ENCODE data around the gene RMND5A. TPM values are rescaled to one million over a fixed set of nuclear protein-coding genes. Genes with fewer than 3 reads are reported as not detected.
"Not testable (repeated sequence)": the region's sequence is repeated elsewhere in the genome, so short reads cannot be mapped to it uniquely, and the experiment has no call there.

RMND5A gene
- total RNA-seq, 2 experiments from 2014 or later, result 34.4 to 35.2 TPM

GRCh38 chr2:86695053-86695691 is 24.9 kb upstream of the RMND5A start:
- DNase-seq (no peak), ATAC-seq (no peak)
- CTCF ChIA-PET, result no interaction called here
- no peak overlapping the region for H3K4me3 Mint-ChIP-seq
- no peaks in the 10 kb centered on the region for H3K27me3 Mint-ChIP-seq (ENCODE audit: low read depth)
- peaks cover 9% of the 10 kb centered on the region for H3K36me3 Mint-ChIP-seq (ENCODE audit: low read depth)
- POLR2A ChIA-PET, result no interaction called here
- peaks cover 8% of the 10 kb centered on the region for H3K4me1 Mint-ChIP-seq (ENCODE audit: low read depth)
- H3K9me3 Mint-ChIP-seq (ENCODE audit: insufficient read depth), result peaks cover 35% of the 10 kb centered on the region
- H3K27ac Mint-ChIP-seq, result no peak overlapping the region

- H3K4me3 Mint-ChIP-seq, result no peak overlapping the region
- no peak for ATAC-seq
- no peak overlapping the region for H3K27ac Mint-ChIP-seq
- peaks cover 9% of the 10 kb centered on the region for H3K36me3 Mint-ChIP-seq (ENCODE audit: low read depth)
- ChIA-PET POLR2A (no interaction called here), CTCF (no interaction called here)
- DNase-seq, result no peak
- peaks cover 24% of the 10 kb centered on the region for H3K9me3 Mint-ChIP-seq (ENCODE audit: insufficient read depth)
- peaks cover 8% of the 10 kb centered on the region for H3K4me1 Mint-ChIP-seq (ENCODE audit: low read depth)
- no peaks in the 10 kb centered on the region for H3K27me3 Mint-ChIP-seq (ENCODE audit: low read depth)
These were observed 22.5 kb upstream of the RMND5A start for GRCh38 chr2:86697551-86698104.

- Mint-ChIP-seq H3K9me3 (ENCODE audit: insufficient read depth) (peaks cover 2% of the 10 kb centered on the region), H3K4me1 (ENCODE audit: low read depth) (peaks cover 8% of the 10 kb centered on the region), H3K4me3 (no peak overlapping the region), H3K36me3 (ENCODE audit: low read depth) (peaks cover under 1% of the 10 kb centered on the region), H3K27ac (no peak overlapping the region), H3K27me3 (ENCODE audit: low read depth) (no peaks in the 10 kb centered on the region)
- ATAC-seq (no peak), DNase-seq (no peak)
- ChIA-PET POLR2A (no interaction called here), CTCF (no interaction called here)
These were observed 19.4 kb upstream of the RMND5A start for GRCh38 chr2:86700690-86701089.

GRCh38 chr2:86703704-86704361 is 16.3 kb upstream of the RMND5A start:
- ATAC-seq, result no peak
- CTCF ChIA-PET, result interaction anchor here (1.2 kb wide), 1 partner anchor 13 kb away, joined by 4 read pairs; no protein-coding TSS in a partner anchor
- POLR2A ChIA-PET, result interaction anchor here (0.6 kb wide), 1 partner anchor 313 kb away, joined by 9 read pairs; no protein-coding TSS in a partner anchor

GRCh38 chr2:86704459-86704971 is 15.6 kb upstream of the RMND5A start:
- ATAC-seq (no peak), DNase-seq (no peak)
- peaks cover 1% of the 10 kb centered on the region for H3K36me3 Mint-ChIP-seq (ENCODE audit: low read depth)
- CTCF ChIA-PET, result interaction anchor here (1.2 kb wide), 1 partner anchor 14 kb away, joined by 4 read pairs; no protein-coding TSS in a partner anchor
- POLR2A ChIA-PET, result no interaction called here
- H3K4me1 Mint-ChIP-seq (ENCODE audit: low read depth), result no peaks in the 10 kb centered on the region
- no peaks in the 10 kb centered on the region for H3K27me3 Mint-ChIP-seq (ENCODE audit: low read depth)
- H3K9me3 Mint-ChIP-seq (ENCODE audit: insufficient read depth), result no peaks in the 10 kb centered on the region
- no peak overlapping the region for H3K27ac Mint-ChIP-seq
- H3K4me3 Mint-ChIP-seq, result no peak overlapping the region

More at GRCh38 chr2:86703704-86704361, 16.3 kb upstream of the RMND5A start:
- H3K9me3 Mint-ChIP-seq (ENCODE audit: insufficient read depth), result no peaks in the 10 kb centered on the region
- H3K4me3 Mint-ChIP-seq, result no peak overlapping the region
- peaks cover 1% of the 10 kb centered on the region for H3K36me3 Mint-ChIP-seq (ENCODE audit: low read depth)
- no peak overlapping the region for H3K27ac Mint-ChIP-seq
- H3K4me1 Mint-ChIP-seq (ENCODE audit: low read depth), result no peaks in the 10 kb centered on the region
- DNase-seq, result no peak
- H3K27me3 Mint-ChIP-seq (ENCODE audit: low read depth), result no peaks in the 10 kb centered on the region

- peaks cover 4% of the 10 kb centered on the region for H3K9me3 Mint-ChIP-seq (ENCODE audit: insufficient read depth)
- H3K4me3 Mint-ChIP-seq, result no peak overlapping the region
- H3K4me1 Mint-ChIP-seq (ENCODE audit: low read depth), result no peaks in the 10 kb centered on the region
- DNase-seq (no peak), ATAC-seq (no peak)
- ChIA-PET CTCF (no interaction called here), POLR2A (no interaction called here)
- H3K36me3 Mint-ChIP-seq (ENCODE audit: low read depth), result peaks cover 1% of the 10 kb centered on the region
- no peaks in the 10 kb centered on the region for H3K27me3 Mint-ChIP-seq (ENCODE audit: low read depth)
- H3K27ac Mint-ChIP-seq, result no peak overlapping the region
These were observed 13.9 kb upstream of the RMND5A start for GRCh38 chr2:86706220-86706619.

- no peak for ATAC-seq
- CTCF ChIA-PET, result no interaction called here
- Mint-ChIP-seq H3K36me3 (ENCODE audit: low read depth) (peaks cover 1% of the 10 kb centered on the region), H3K27ac (no peak overlapping the region), H3K4me3 (no peak overlapping the region), H3K27me3 (ENCODE audit: low read depth) (no peaks in the 10 kb centered on the region), H3K4me1 (ENCODE audit: low read depth) (no peaks in the 10 kb centered on the region), H3K9me3 (ENCODE audit: insufficient read depth) (peaks cover 4% of the 10 kb centered on the region)
- POLR2A ChIA-PET, result no interaction called here
- no peak for DNase-seq
These were observed 13.2 kb upstream of the RMND5A start for GRCh38 chr2:86706935-86707334.

- H3K27me3 Mint-ChIP-seq (ENCODE audit: low read depth); POLR2A ChIA-PET; H3K4me3 Mint-ChIP-seq; ATAC-seq; CTCF ChIA-PET; DNase-seq; H3K9me3 Mint-ChIP-seq (ENCODE audit: insufficient read depth); H3K36me3 Mint-ChIP-seq (ENCODE audit: low read depth); H3K4me1 Mint-ChIP-seq (ENCODE audit: low read depth); H3K27ac Mint-ChIP-seq: not testable (repeated sequence)
These were observed 12.0 kb upstream of the RMND5A start for GRCh38 chr2:86708126-86708525.

- not testable (repeated sequence) for ATAC-seq
These were observed 5.4 kb upstream of the RMND5A start for GRCh38 chr2:86714579-86715173.

GRCh38 chr2:86719263-86719636 is 841 bp upstream of the RMND5A start:
- H3K36me3 Mint-ChIP-seq (ENCODE audit: low read depth); H3K27ac Mint-ChIP-seq; DNase-seq; CTCF ChIA-PET; H3K9me3 Mint-ChIP-seq (ENCODE audit: insufficient read depth); POLR2A ChIA-PET; H3K27me3 Mint-ChIP-seq (ENCODE audit: low read depth); H3K4me1 Mint-ChIP-seq (ENCODE audit: low read depth): not testable (repeated sequence)
- H3K4me3 Mint-ChIP-seq, result peak overlapping the region; percentile 64
- peak; percentile 14 for ATAC-seq

More at GRCh38 chr2:86714579-86715173, 5.4 kb upstream of the RMND5A start:
- CTCF ChIA-PET; H3K36me3 Mint-ChIP-seq (ENCODE audit: low read depth); POLR2A ChIA-PET; H3K4me1 Mint-ChIP-seq (ENCODE audit: low read depth); H3K9me3 Mint-ChIP-seq (ENCODE audit: insufficient read depth); H3K27me3 Mint-ChIP-seq (ENCODE audit: low read depth); H3K27ac Mint-ChIP-seq; DNase-seq; H3K4me3 Mint-ChIP-seq: not testable (repeated sequence)

GRCh38 chr2:86720540-86721320 is 639 bp downstream of the RMND5A start:
- CTCF ChIA-PET; H3K36me3 Mint-ChIP-seq (ENCODE audit: low read depth); H3K27me3 Mint-ChIP-seq (ENCODE audit: low read depth); H3K9me3 Mint-ChIP-seq (ENCODE audit: insufficient read depth); H3K4me1 Mint-ChIP-seq (ENCODE audit: low read depth): not testable (repeated sequence)
- peak; percentile 64 for DNase-seq
- peak; percentile 28 for ATAC-seq
- Mint-ChIP-seq H3K4me3 (peak overlapping the region; percentile 82), H3K27ac (peak overlapping the region; percentile 87)
- POLR2A ChIA-PET, result interaction anchor here (0.6 kb wide), 1 partner anchor 94 kb away, joined by 3 read pairs; no protein-coding TSS in a partner anchor

Measured in activated CD8-positive, alpha-beta T cell treated with anti-CD3 and anti-CD28 coated beads, Interleukin-2, amount 10 ng/mL, durations not matched to agents 7 days and 5 days (primary cell).